GM18508 (cell line): ENCODE results near the gene PDCD5.
"Not testable (repeated sequence)": the region's sequence is repeated elsewhere in the genome, so short reads cannot be mapped to it uniquely, and the experiment has no call there.

Experiments used
- ATAC-seq: cut with Tn5 transposase; IDR thresholded peaks from one replicate; pipeline ENCODE4 v1.9.1; 2021; ENCODE audit warnings: moderate number of reproducible peaks; ENCODE audit not compliant: insufficient read depth, unreplicated experiment

PDCD5 gene

GRCh38 chr19:32580901-32581704, at the start of gene PDCD5:
TSS of gene PDCD5 (plus strand) at chr19:32581190. CDS start at chr19:32581262, 72 bp downstream.
- peak; percentile 67 for ATAC-seq

- ATAC-seq = no peak
These were observed 48.8 kb upstream of the PDCD5 start for GRCh38 chr19:32532233-32532632.

- ATAC-seq = no peak
These were observed 43.4 kb upstream of the PDCD5 start for GRCh38 chr19:32537580-32537979.

- no peak for ATAC-seq
These were observed 41.6 kb upstream of the PDCD5 start for GRCh38 chr19:32539240-32539916.

- no peak for ATAC-seq
These were observed 40.4 kb upstream of the PDCD5 start for GRCh38 chr19:32540621-32541020.

GRCh38 chr19:32541376-32541775, 39.6 kb upstream of the PDCD5 start:
- not testable (repeated sequence) for ATAC-seq

GRCh38 chr19:32542477-32543108, 38.4 kb upstream of the PDCD5 start:
- ATAC-seq = no peak

GRCh38 chr19:32543115-32543900, 37.7 kb upstream of the PDCD5 start:
- ATAC-seq = no peak

- no peak for ATAC-seq
These were observed 36.1 kb upstream of the PDCD5 start for GRCh38 chr19:32544917-32545316.

GRCh38 chr19:32550666-32551065, 30.3 kb upstream of the PDCD5 start:
- ATAC-seq = no peak

- ATAC-seq = no peak
These were observed 25.2 kb upstream of the PDCD5 start for GRCh38 chr19:32555786-32556185.

GRCh38 chr19:32558607-32559228, 22.3 kb upstream of the PDCD5 start:
- ATAC-seq = no peak

GRCh38 chr19:32563761-32564160, 17.2 kb upstream of the PDCD5 start:
- no peak for ATAC-seq

GRCh38 chr19:32566246-32566830, 14.7 kb upstream of the PDCD5 start:
- ATAC-seq = no peak

GRCh38 chr19:32567486-32567885, 13.5 kb upstream of the PDCD5 start:
- no peak for ATAC-seq

- ATAC-seq = no peak
These were observed 10.8 kb upstream of the PDCD5 start for GRCh38 chr19:32570081-32570785.

- not testable (repeated sequence) for ATAC-seq
These were observed 9.4 kb upstream of the PDCD5 start for GRCh38 chr19:32571471-32572075.

GRCh38 chr19:32572700-32573491, 8.1 kb upstream of the PDCD5 start:
- not testable (repeated sequence) for ATAC-seq
